CD14-positive monocyte (primary cell): ENCODE data around the gene LYRM4. TPM values are rescaled to one million over a fixed set of nuclear protein-coding genes. Genes with fewer than 3 reads are reported as not detected.

Source experiments
- DNase-seq, 3 donors: peaks; one replicate each; pipeline ENCODE4 v3.0.0-alpha.2; 2011 to 2022
- H2AFZ ChIP-seq: 2 replicates; pipeline ENCODE4 v1.6.0; 2012; ENCODE audit warnings: mild to moderate bottlenecking, low read depth, low read length, inconsistent platforms; ENCODE audit not compliant: insufficient read depth, poor library complexity, severe bottlenecking
- H3K27ac ChIP-seq, 2 donors: 1 replicate in 1 of 2; 2 replicates in 1 of 2; pipeline ENCODE4 v1.5.1; 2012 to 2013; ENCODE audit warnings: low read length in 2 of 2, control low read depth in 1 of 2, inconsistent platforms in 1 of 2, low read depth in 1 of 2, mild to moderate bottlenecking in 1 of 2
- H3K27me3 ChIP-seq, 2 donors: one replicate each; pipeline versions ENCODE4 v1.6.0 to v1.6.1; 2011 to 2013; ENCODE audit warnings: low read length in 2 of 2; ENCODE audit not compliant: control insufficient read depth in 2 of 2, insufficient read depth in 2 of 2
- H3K36me3 ChIP-seq, 2 donors: replicated peaks in 1 of 2; 1 replicate in 1 of 2; 2 replicates in 1 of 2; pipeline versions ENCODE4 v1.5.1 to v1.6.1; 2012 to 2013; ENCODE audit warnings: low read length in 2 of 2, control low read depth in 1 of 2, inconsistent platforms in 1 of 2, mild to moderate bottlenecking in 1 of 2; ENCODE audit not compliant: insufficient read depth in 2 of 2, control insufficient read depth in 1 of 2
- H3K4me1 ChIP-seq, 2 donors: 1 replicate in 1 of 2; 2 replicates in 1 of 2; pipeline versions ENCODE4 v1.5.1 to v1.6.1; 2012 to 2013; ENCODE audit warnings: low read length in 2 of 2, control low read depth in 1 of 2, inconsistent platforms in 1 of 2, mild to moderate bottlenecking in 1 of 2, moderate library complexity in 1 of 2; ENCODE audit not compliant: insufficient read depth in 2 of 2, control insufficient read depth in 1 of 2
- H3K4me2 ChIP-seq: replicated peaks from 2 replicates; pipeline ENCODE3; 2012; ENCODE audit warnings: low read length, moderate library complexity, mild to moderate bottlenecking; ENCODE audit not compliant: poor library complexity, severe bottlenecking; ENCODE audit errors: extremely low read depth
- H3K4me3 ChIP-seq, 3 experiments: fragments of 200-600 bp in 1 of 3; sonication (generic) in 1 of 3; replicated peaks in 1 of 3; 1 replicate in 2 of 3; 2 replicates in 1 of 3; pipeline ENCODE4 v1.5.1; 2011 to 2013; ENCODE audit warnings: low read length in 3 of 3, mild to moderate bottlenecking in 3 of 3, control low read depth in 2 of 3, low read depth in 2 of 3, inconsistent platforms in 1 of 3, moderate library complexity in 1 of 3
- H3K79me2 ChIP-seq: 2 replicates; pipeline ENCODE4 v1.6.0; 2012; ENCODE audit warnings: mild to moderate bottlenecking, control low read depth, inconsistent platforms, low read length, moderate library complexity; ENCODE audit not compliant: insufficient read depth
- H3K9ac ChIP-seq: 2 replicates; pipeline ENCODE4 v1.6.0; 2017; ENCODE audit warnings: low read length, mild to moderate bottlenecking; ENCODE audit not compliant: insufficient read depth, poor library complexity, severe bottlenecking
- H3K9me3 ChIP-seq, 2 donors: replicated peaks in 1 of 2; 1 replicate in 1 of 2; 2 replicates in 1 of 2; pipeline versions ENCODE4 v1.5.1 to v1.6.1; 2012 to 2013; ENCODE audit warnings: low read length in 2 of 2, control low read depth in 1 of 2; ENCODE audit not compliant: control insufficient read depth in 1 of 2, insufficient read depth in 1 of 2
- H4K20me1 ChIP-seq: 2 replicates; pipeline ENCODE4 v1.6.0; 2012; ENCODE audit warnings: mild to moderate bottlenecking, low read length, control low read depth, moderate library complexity; ENCODE audit not compliant: insufficient read depth
- H3K27ac Mint-ChIP-seq, 7 donors: one replicate each; pipeline ENCODE4 v1.8.0; 2020; ENCODE audit warnings: mild to moderate bottlenecking in 7 of 7, mixed read lengths in 7 of 7, moderate library complexity in 6 of 7, inconsistent platforms in 2 of 7
- H3K27me3 Mint-ChIP-seq, 3 donors: one replicate each; pipeline ENCODE4 v1.8.0; 2021 to 2022; ENCODE audit warnings: low read depth in 3 of 3, mild to moderate bottlenecking in 3 of 3, mixed read lengths in 3 of 3, moderate library complexity in 3 of 3, inconsistent platforms in 1 of 3
- H3K36me3 Mint-ChIP-seq, 2 donors: one replicate each; pipeline ENCODE4 v1.8.0; 2020; ENCODE audit warnings: mixed read lengths in 2 of 2, inconsistent platforms in 1 of 2, mild to moderate bottlenecking in 1 of 2
- H3K4me1 Mint-ChIP-seq: one replicate; pipeline ENCODE4 v1.8.0; 2020; ENCODE audit warnings: mild to moderate bottlenecking, mixed read lengths
- H3K4me3 Mint-ChIP-seq, 2 donors: one replicate each; pipeline ENCODE4 v1.8.0; 2020; ENCODE audit warnings: mild to moderate bottlenecking in 2 of 2, mixed read lengths in 2 of 2, moderate library complexity in 1 of 2
- H3K9me3 Mint-ChIP-seq, 7 donors: one replicate each; pipeline ENCODE4 v1.8.0; 2020 to 2022; ENCODE audit warnings: mixed read lengths in 7 of 7, mild to moderate bottlenecking in 6 of 7, moderate library complexity in 6 of 7, inconsistent platforms in 2 of 7
- CTCF ChIP-seq: fragments of 200-600 bp; IDR thresholded peaks from one replicate; pipeline ENCODE4 v1.8.0; 2022; ENCODE audit warnings: antibody characterized with exemption, mild to moderate bottlenecking
- WGBS: methylation state at CpG from one replicate; pipeline ENCODE4 v1.1.5; 2013; ENCODE audit warnings: missing lambda C conversion rate; ENCODE audit not compliant: insufficient coverage; 5-methylcytosine and 5-hydroxymethylcytosine counted together
- intact Hi-C, 2 donors: fragments of 100-400 bp; cut with micrococcal nuclease; formaldehyde crosslinking; loops; one replicate each; pipeline versions ENCODE4 v1.15.0 to v1.15.1; 2023
- polyA plus RNA-seq, 3 donors: library from polyadenylated mRNA; depleted of rRNA in 1 of 3; unstranded in 2 of 3; stranded (reverse) in 1 of 3; fragments of 300-500 nt in 2 of 3; fragments of >200 nt in 1 of 3; fragmentation: Illumina TruSeq in 2 of 3; gene quantifications; 1 replicate in 2 of 3; 2 replicates in 1 of 3; pipeline ENCODE4 v1.2.3, GENCODE V29; 2012 to 2021

The LYRM4 gene
- polyA plus RNA-seq, 3 donors: 13.7 to 19.6 (median 18.1) TPM

- no peak overlapping the region for H3K9ac ChIP-seq
- H3K9me3 Mint-ChIP-seq: no peaks in the 10 kb centered on the region
- H3K27ac ChIP-seq: no peak overlapping the region
- DNase-seq: no peak
- H3K9me3 ChIP-seq: no peaks in the 10 kb centered on the region
- no peaks in the 10 kb centered on the region for H3K79me2 ChIP-seq
- 100% methylated on average over 1 of the region's 1 CpG for WGBS
- no peak overlapping the region for H3K4me3 Mint-ChIP-seq
- no peaks in the 10 kb centered on the region for H3K27me3 ChIP-seq
- no peak overlapping the region for H3K4me2 ChIP-seq
- H3K36me3 Mint-ChIP-seq: peaks cover 23 to 34% of the 10 kb centered on the region in 2 donors
- peaks cover under 1% of the 10 kb centered on the region for H3K4me1 Mint-ChIP-seq
- no peak overlapping the region for H3K4me3 ChIP-seq
- H3K36me3 ChIP-seq: peaks cover 6 to 15% of the 10 kb centered on the region in 2 donors
- intact Hi-C loops: no loop called here
- H2AFZ ChIP-seq: no peak overlapping the region
- H3K27ac Mint-ChIP-seq: no peak overlapping the region
- H3K4me1 ChIP-seq: peaks cover 2% of the 10 kb centered on the region in 2 donors
- H4K20me1 ChIP-seq: no peaks in the 10 kb centered on the region
- H3K27me3 Mint-ChIP-seq: peaks cover 0 to 2% (median 2%) of the 10 kb centered on the region in 3 donors
- TF ChIP-seq CTCF: no peak
Observed at GRCh38 chr6:5211492-5211891, 49.3 kb downstream of the LYRM4 start.

- Histone ChIP-seq H4K20me1 (no peaks in the 10 kb centered on the region), H3K9ac (no peak overlapping the region), H3K79me2 (no peaks in the 10 kb centered on the region), H2AFZ (no peak overlapping the region), H3K27me3 (no peaks in the 10 kb centered on the region), H3K4me2 (no peak overlapping the region), H3K27ac (no peak overlapping the region), H3K9me3 (no peaks in the 10 kb centered on the region), H3K4me1 (peaks cover 31 to 32% of the 10 kb centered on the region in 2 donors), H3K36me3 (peaks cover 2 to 8% of the 10 kb centered on the region in 2 donors), H3K4me3 (no peak overlapping the region)
- Mint-ChIP-seq H3K27me3 (peaks cover 0 to 2% (median 0%) of the 10 kb centered on the region in 3 donors), H3K9me3 (no peaks in the 10 kb centered on the region), H3K36me3 (peaks cover 14 to 22% of the 10 kb centered on the region in 2 donors), H3K4me1 (peaks cover 29% of the 10 kb centered on the region), H3K4me3 (no peak overlapping the region), H3K27ac (no peak overlapping the region)
- TF ChIP-seq CTCF: no peak
- no CpG with 5 or more reads among the region's 5 CpGs for WGBS
- no peak for DNase-seq
- intact Hi-C loops: no loop called here
Observed at GRCh38 chr6:5208471-5208971, 52.2 kb downstream of the LYRM4 start.
